Activated B cell treated with CpG ODN at 0.5 μM for 24 hours (primary cell): Measurements from ENCODE around the gene MGMT. TPM values are rescaled to one million over a fixed set of nuclear protein-coding genes. Genes with fewer than 3 reads are reported as not detected.

Experiments
- ATAC-seq: fragments of 200-7000 bp; cut with Tn5 transposase; one replicate; pipeline ENCODE4 v1.10.0; 2021; ENCODE audit warnings: low read depth, mild to moderate bottlenecking, moderate library complexity
- CTCF ChIA-PET: fragments of 350-600 bp; sonication (Branson Sonifier 250); formaldehyde crosslinking; loops from one replicate; lab custom pipeline; 2021; ENCODE audit warnings: antibody characterized with exemption; lab: Charles Lee
- POLR2A ChIA-PET: fragments of 350-600 bp; sonication (Branson Sonifier 250); formaldehyde crosslinking; loops from one replicate; lab custom pipeline; 2021; ENCODE audit warnings: antibody characterized with exemption; lab: Charles Lee
- DNase-seq: peaks from one replicate; pipeline ENCODE4 v3.0.0; 2022
- H3K27ac Mint-ChIP-seq: one replicate; pipeline ENCODE4 v1.8.0; 2020; ENCODE audit warnings: mixed read lengths
- H3K27me3 Mint-ChIP-seq: one replicate; pipeline ENCODE4 v1.8.0; 2021; ENCODE audit warnings: mixed read lengths
- H3K36me3 Mint-ChIP-seq: one replicate; pipeline ENCODE4 v1.8.0; 2021; ENCODE audit warnings: low read depth, mixed read lengths
- H3K4me1 Mint-ChIP-seq: one replicate; pipeline ENCODE4 v1.8.0; 2021; ENCODE audit warnings: mixed read lengths
- H3K4me3 Mint-ChIP-seq: one replicate; pipeline ENCODE4 v1.8.0; 2020; ENCODE audit warnings: mild to moderate bottlenecking, mixed read lengths
- H3K9me3 Mint-ChIP-seq: one replicate; pipeline ENCODE4 v1.8.0; 2020; ENCODE audit warnings: mixed read lengths
- intact Hi-C: fragments of 100-400 bp; cut with micrococcal nuclease; formaldehyde crosslinking; loops from one replicate; pipeline ENCODE4 v1.15.1; 2024
- total RNA-seq: library from RNA; stranded (reverse); gene quantifications from 2 replicates; pipeline ENCODE4 v1.2.3, GENCODE V29; 2022
- TF ChIP-seq, protein P1 (sequence below): fragments of 200-600 bp; IDR thresholded peaks from one replicate; pipeline ENCODE4 v1.8.0; 2022; ENCODE audit warnings: antibody characterized with exemption, mild to moderate bottlenecking

MGMT gene
- total RNA-seq, 1 donor from 2014 or later: 25.8 TPM

DNA sequence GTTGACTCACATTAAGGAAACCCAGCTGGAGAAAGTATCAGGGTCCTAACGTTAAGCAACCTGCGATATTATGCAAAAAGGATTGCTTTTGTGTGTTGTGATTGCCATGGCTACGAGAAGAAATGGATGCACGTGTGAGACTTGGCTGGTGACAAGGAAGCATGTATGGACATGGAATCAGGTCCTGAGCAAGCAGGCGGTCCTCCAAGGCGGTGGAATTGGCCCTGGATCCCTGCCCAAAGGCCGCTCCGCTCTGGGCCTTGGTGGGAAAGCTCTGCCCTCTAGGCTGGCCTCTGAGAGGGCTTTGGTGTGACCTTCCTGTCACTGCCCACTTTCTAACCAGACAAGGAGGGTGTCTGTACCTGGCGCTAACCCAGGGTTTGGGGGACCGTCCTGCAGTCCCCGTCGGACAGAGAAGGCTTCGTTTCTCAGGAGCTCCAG, 305.0 kb downstream of the MGMT start:
- intact Hi-C loops: no loop called here
- ChIA-PET POLR2A (no interaction called here), CTCF (no interaction called here)
- Mint-ChIP-seq H3K27ac (no peak overlapping the region), H3K4me3 (no peak overlapping the region), H3K9me3 (no peaks in the 10 kb centered on the region), H3K36me3 (peaks cover 32% of the 10 kb centered on the region), H3K4me1 (no peaks in the 10 kb centered on the region), H3K27me3 (no peaks in the 10 kb centered on the region)
- no peak for ATAC-seq
- TF ChIP-seq, protein P1, sequence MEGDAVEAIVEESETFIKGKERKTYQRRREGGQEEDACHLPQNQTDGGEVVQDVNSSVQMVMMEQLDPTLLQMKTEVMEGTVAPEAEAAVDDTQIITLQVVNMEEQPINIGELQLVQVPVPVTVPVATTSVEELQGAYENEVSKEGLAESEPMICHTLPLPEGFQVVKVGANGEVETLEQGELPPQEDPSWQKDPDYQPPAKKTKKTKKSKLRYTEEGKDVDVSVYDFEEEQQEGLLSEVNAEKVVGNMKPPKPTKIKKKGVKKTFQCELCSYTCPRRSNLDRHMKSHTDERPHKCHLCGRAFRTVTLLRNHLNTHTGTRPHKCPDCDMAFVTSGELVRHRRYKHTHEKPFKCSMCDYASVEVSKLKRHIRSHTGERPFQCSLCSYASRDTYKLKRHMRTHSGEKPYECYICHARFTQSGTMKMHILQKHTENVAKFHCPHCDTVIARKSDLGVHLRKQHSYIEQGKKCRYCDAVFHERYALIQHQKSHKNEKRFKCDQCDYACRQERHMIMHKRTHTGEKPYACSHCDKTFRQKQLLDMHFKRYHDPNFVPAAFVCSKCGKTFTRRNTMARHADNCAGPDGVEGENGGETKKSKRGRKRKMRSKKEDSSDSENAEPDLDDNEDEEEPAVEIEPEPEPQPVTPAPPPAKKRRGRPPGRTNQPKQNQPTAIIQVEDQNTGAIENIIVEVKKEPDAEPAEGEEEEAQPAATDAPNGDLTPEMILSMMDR: no peak
- DNase-seq: no peak

DNA sequence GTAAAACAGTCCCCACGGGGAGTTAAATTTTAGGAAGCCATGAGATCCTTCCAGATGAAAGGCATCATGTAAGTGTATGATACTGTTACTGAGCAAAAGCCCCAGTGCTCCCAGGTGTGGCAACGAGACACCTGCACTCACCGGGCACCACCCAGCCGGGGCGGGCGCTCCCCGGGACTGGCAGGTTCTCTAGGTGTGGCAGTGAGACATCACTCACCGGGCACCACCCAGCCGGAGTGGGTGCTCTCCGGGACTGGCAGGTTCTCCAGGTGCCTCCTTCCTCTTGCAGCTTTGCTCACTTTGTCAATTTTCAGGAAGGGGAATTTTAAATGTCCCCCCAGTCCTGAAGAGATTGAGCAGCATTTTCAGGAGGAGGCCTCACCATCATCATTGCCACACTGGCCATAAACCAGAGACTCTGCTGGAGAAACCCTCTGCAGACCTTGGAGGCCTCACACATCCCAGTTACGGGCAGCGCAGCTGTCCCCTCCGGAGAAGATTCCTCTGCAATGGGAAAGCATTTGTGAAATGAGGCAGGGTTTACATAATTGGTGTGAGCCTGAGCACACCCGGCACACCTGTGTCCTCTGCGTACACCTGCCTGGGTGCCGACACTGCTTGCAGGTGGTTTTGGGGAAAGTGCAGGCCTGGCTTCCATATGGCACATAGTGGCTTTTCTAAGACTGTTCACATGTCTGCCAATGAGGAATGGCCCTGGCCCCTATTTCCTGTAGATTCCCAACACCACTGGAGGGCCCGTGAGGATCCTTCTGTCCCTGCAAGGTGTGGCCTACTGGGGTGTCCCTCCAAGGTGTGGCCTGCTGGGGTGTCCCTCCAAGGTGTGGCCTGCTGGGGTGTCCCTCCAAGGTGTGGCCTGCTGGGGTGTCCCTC, 305.7 kb downstream of the MGMT start:
- ATAC-seq (no peak), DNase-seq (no peak)
- intact Hi-C loops: no loop called here
- ChIA-PET POLR2A (no interaction called here), CTCF (no interaction called here)
- Mint-ChIP-seq H3K36me3 (peaks cover 32% of the 10 kb centered on the region), H3K9me3 (no peaks in the 10 kb centered on the region), H3K4me1 (no peaks in the 10 kb centered on the region), H3K27me3 (no peaks in the 10 kb centered on the region), H3K27ac (no peak overlapping the region), H3K4me3 (no peak overlapping the region)
- TF ChIP-seq, protein P1: no peak

DNA sequence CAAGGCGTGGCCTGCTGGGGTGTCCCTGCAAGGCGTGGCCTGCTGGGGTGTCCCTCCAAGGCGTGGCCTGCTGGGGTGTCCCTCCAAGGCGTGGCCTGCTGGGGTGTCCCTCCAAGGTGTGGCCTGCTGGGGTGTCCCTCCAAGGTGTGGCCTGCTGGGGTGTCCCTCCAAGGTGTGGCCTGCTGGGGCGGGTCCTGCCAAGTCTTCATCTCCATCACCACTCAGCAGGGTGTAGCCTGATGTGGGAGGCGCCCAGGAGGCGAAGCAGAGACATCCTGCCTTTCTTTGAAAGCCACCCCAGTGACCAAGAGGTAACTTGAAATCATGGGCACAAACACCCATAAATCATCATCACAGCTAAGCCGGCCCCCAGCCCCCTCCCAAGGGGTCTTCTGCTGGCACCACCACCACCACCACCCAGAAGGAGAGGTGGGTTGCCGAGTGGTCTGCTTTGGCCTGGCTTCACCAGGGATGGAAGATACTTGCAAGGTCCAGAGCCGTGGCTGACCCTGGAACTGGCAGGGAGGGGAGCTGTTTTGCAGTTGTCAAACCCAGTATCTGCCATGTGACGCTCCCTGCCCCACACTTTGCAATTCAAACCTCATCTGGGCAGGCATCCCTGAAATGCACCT, 306.4 kb downstream of the MGMT start:
- TF ChIP-seq, protein P1: no peak
- no peaks in the 10 kb centered on the region for H3K4me1 Mint-ChIP-seq
- no peak overlapping the region for H3K27ac Mint-ChIP-seq
- H3K4me3 Mint-ChIP-seq: no peak overlapping the region
- ChIA-PET POLR2A (no interaction called here), CTCF (no interaction called here)
- H3K36me3 Mint-ChIP-seq: peaks cover 28% of the 10 kb centered on the region
- intact Hi-C loops: no loop called here
- H3K9me3 Mint-ChIP-seq: no peaks in the 10 kb centered on the region
- ATAC-seq (no peak), DNase-seq (no peak)
- H3K27me3 Mint-ChIP-seq: no peaks in the 10 kb centered on the region

DNA sequence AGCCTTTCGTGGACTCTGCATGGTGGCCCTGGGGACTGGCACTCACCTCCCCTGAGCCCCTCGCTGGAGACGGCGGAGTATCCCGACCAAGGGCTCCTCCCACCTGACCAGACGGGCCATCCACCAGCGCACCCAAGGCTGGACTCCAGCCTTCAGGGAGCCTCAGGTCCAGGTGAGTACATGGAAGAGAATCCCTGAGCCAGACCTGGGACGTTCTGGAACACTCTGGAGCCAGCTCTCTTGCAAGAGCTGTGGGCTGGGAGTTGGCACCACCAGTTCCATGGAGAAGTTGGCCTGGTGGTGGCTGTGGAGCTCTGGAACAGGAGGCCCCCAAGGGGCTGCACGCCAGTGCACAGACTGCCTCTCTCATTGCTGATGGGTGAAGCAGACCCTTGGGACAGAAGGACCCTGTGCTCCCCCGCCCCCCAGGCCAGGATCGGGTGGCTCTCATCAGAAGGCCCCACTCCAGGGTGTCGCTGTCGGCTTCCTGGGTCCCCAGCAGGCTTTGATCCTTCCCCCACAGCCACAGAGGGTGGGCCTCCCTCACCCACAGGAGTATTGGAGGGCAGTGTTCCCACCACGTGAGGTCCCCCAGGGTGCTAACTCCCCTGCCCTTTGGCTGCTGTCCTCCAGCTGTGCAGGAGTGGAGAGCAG, 307.2 kb downstream of the MGMT start:
- no peak for ATAC-seq
- CTCF ChIA-PET: no interaction called here
- intact Hi-C loops: no loop called here

More for the DNA sequence above, 307.2 kb downstream of the MGMT start:
- Mint-ChIP-seq H3K4me3 (no peak overlapping the region), H3K27me3 (no peaks in the 10 kb centered on the region), H3K27ac (no peak overlapping the region), H3K9me3 (no peaks in the 10 kb centered on the region), H3K4me1 (no peaks in the 10 kb centered on the region), H3K36me3 (peaks cover 25% of the 10 kb centered on the region)
- DNase-seq: no peak
- TF ChIP-seq, protein P1: no peak
- POLR2A ChIA-PET: no interaction called here
